ENCODE results near the gene TMEM123. TPM values are rescaled to one million over a fixed set of nuclear protein-coding genes. Genes with fewer than 3 reads are reported as not detected.

TMEM123 gene
- total and polyA plus RNA-seq, 2 of the 13 experiments (the other 11 are each of a cell fraction or from before 2014, with no cell fraction given) = 365 to 2,761 TPM

DNA sequence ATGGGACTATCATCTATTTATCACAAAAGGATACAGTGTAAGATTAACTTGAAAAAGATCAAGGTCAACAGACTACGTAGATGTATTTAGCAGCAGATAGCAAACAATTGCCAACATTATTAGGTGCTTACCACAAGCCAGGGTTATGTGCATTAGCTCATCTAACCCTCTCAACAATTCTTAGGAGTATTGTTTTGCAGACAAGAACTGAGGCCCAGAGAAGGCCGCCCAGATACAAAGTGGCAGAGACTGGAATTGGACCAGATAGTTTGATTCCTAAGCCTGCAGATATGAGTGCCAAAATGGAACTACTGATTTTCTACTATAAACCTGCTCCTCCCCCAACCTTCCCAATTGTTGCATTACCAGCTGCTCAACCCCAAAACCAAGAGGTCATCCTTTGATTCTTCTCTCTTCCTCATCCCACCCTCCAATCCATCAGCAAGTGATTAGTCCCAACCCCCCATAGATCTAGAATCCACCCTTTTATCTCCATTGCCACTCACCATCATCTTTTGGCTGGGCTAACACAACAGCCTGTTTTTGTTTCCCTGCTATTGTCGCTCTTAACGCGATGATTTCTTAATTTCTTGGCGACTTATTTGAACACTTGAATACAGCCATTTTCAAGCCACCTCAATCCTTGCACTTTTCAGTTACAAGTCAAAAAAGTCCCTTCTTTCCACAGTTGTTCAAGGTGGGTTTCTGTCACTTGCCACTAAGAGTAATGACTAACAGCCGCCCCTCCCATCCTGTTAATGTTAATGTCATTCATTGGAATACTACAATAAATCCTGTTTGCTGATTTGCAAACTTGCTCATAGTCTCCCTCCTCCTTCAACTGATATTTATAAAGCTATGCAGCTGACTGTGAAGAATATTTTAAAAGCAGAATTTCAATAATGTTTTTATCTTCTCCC is 2.7 kb downstream of the TMEM123 start (continued):
- TF ChIP-seq, protein P1, sequence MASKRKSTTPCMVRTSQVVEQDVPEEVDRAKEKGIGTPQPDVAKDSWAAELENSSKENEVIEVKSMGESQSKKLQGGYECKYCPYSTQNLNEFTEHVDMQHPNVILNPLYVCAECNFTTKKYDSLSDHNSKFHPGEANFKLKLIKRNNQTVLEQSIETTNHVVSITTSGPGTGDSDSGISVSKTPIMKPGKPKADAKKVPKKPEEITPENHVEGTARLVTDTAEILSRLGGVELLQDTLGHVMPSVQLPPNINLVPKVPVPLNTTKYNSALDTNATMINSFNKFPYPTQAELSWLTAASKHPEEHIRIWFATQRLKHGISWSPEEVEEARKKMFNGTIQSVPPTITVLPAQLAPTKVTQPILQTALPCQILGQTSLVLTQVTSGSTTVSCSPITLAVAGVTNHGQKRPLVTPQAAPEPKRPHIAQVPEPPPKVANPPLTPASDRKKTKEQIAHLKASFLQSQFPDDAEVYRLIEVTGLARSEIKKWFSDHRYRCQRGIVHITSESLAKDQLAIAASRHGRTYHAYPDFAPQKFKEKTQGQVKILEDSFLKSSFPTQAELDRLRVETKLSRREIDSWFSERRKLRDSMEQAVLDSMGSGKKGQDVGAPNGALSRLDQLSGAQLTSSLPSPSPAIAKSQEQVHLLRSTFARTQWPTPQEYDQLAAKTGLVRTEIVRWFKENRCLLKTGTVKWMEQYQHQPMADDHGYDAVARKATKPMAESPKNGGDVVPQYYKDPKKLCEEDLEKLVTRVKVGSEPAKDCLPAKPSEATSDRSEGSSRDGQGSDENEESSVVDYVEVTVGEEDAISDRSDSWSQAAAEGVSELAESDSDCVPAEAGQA (IDR thresholded peaks at IDR 0.05; ENCODE audit: low read depth) = no peak
- TF ChIP-seq, protein P1 (CRISPR knock-in tag; IDR thresholded peaks at IDR 0.05; ENCODE audit: borderline replicate concordance) = no peak
- TF ChIP-seq, protein P2, sequence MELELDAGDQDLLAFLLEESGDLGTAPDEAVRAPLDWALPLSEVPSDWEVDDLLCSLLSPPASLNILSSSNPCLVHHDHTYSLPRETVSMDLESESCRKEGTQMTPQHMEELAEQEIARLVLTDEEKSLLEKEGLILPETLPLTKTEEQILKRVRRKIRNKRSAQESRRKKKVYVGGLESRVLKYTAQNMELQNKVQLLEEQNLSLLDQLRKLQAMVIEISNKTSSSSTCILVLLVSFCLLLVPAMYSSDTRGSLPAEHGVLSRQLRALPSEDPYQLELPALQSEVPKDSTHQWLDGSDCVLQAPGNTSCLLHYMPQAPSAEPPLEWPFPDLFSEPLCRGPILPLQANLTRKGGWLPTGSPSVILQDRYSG (CRISPR knock-in tag; IDR thresholded peaks at IDR 0.05) = no peak
- no peak for TF ChIP-seq ETV6 (CRISPR knock-in tag; conservative IDR thresholded peaks at IDR 0.05)
- no peak for TF ChIP-seq ZNF557 (CRISPR knock-in tag; IDR thresholded peaks at IDR 0.05)
- TF ChIP-seq SRSF9 (IDR thresholded peaks at IDR 0.05; ENCODE audit: borderline replicate concordance, insufficient read depth, low read depth, low read length, poor library complexity, severe bottlenecking) = no peak
- no peak for TF ChIP-seq ZNF282 (IDR thresholded peaks at IDR 0.05; ENCODE audit: partially characterized antibody)
- TF ChIP-seq MAFK (conservative IDR thresholded peaks at IDR 0.05 in 1 of 2, IDR thresholded peaks at IDR 0.05 in 1 of 2; ENCODE audit: low read length in 2 of 2) = no peak
- TF ChIP-seq, protein P3, sequence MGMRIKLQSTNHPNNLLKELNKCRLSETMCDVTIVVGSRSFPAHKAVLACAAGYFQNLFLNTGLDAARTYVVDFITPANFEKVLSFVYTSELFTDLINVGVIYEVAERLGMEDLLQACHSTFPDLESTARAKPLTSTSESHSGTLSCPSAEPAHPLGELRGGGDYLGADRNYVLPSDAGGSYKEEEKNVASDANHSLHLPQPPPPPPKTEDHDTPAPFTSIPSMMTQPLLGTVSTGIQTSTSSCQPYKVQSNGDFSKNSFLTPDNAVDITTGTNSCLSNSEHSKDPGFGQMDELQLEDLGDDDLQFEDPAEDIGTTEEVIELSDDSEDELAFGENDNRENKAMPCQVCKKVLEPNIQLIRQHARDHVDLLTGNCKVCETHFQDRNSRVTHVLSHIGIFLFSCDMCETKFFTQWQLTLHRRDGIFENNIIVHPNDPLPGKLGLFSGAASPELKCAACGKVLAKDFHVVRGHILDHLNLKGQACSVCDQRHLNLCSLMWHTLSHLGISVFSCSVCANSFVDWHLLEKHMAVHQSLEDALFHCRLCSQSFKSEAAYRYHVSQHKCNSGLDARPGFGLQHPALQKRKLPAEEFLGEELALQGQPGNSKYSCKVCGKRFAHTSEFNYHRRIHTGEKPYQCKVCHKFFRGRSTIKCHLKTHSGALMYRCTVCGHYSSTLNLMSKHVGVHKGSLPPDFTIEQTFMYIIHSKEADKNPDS (CRISPR knock-in tag; IDR thresholded peaks at IDR 0.05) = no peak

Data from HepG2 (cell line).